SH-SY5Y (cell line): ENCODE data around the gene ZNF526.

Source experiments
- GATA2 ChIP-seq: IDR thresholded peaks from 2 replicates; pipeline ENCODE4 v1.6.1; 2011; ENCODE audit warnings: mild to moderate bottlenecking, low read depth, low read length
- GATA3 ChIP-seq: IDR thresholded peaks from 2 replicates; pipeline ENCODE4 v1.6.1; 2011; ENCODE audit warnings: low read depth, mild to moderate bottlenecking, low read length, moderate library complexity

GRCh38 chr19:42276284-42276683 lies 56.2 kb downstream of the ZNF526 start:
- TF ChIP-seq GATA2 (no peak), GATA3 (no peak)
